HL-60 (cell line): ENCODE data around the gene AKNAD1.

Source experiments
- POLR2AphosphoS5 ChIP-seq: IDR thresholded peaks from 2 replicates; pipeline ENCODE4 v1.6.1; 2012; ENCODE audit warnings: low read depth
- SPI1 ChIP-seq: IDR thresholded peaks from 2 replicates; pipeline ENCODE4 v1.6.1; 2012; ENCODE audit warnings: low read depth, mild to moderate bottlenecking, borderline replicate concordance
- TF ChIP-seq, protein P1 (sequence below): IDR thresholded peaks from one replicate; pipeline ENCODE4 v1.5.1; 2011; ENCODE audit warnings: low read length, control low read depth, inconsistent platforms; ENCODE audit not compliant: insufficient read depth
- TF ChIP-seq, protein P2 (sequence below): IDR thresholded peaks from 2 replicates; pipeline ENCODE4 v1.6.1; 2012; ENCODE audit warnings: low read depth; ENCODE audit not compliant: insufficient replicate concordance

DNA sequence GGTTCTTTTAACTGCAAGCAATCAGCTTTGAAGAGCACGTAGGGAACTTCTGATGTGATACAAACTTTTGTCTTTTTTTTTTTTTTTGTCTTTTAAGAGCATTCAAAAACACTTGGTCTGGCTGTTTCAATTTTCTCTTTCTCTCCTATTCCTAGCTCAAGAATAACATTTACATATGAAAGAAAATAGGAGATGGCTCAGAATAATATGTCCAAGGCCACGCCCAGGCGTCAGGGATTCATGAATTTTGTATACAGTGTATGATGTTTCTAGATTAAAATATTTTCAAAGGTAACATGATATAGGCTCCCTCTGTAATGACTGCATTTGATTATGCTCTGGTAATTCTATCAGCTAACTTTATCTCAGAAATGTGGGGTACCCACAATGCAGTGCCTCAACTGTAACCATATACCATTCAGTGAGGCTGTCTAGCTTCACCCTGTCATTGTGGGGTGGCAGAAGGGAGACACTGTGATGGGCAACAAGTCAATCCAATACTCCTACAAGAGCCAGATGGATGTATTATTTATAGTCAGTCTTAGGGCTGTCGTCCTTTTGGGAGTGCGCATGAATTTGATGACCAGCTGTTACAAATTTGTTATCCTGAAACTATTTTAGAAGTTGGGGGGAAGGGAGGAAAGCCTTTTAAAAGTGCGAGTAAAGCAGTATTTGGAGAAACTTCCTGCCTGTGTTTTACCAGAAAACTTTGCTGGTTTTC is 1.5 kb upstream of the AKNAD1 start:
- no peak for TF ChIP-seq SPI1
- TF ChIP-seq, protein P1, sequence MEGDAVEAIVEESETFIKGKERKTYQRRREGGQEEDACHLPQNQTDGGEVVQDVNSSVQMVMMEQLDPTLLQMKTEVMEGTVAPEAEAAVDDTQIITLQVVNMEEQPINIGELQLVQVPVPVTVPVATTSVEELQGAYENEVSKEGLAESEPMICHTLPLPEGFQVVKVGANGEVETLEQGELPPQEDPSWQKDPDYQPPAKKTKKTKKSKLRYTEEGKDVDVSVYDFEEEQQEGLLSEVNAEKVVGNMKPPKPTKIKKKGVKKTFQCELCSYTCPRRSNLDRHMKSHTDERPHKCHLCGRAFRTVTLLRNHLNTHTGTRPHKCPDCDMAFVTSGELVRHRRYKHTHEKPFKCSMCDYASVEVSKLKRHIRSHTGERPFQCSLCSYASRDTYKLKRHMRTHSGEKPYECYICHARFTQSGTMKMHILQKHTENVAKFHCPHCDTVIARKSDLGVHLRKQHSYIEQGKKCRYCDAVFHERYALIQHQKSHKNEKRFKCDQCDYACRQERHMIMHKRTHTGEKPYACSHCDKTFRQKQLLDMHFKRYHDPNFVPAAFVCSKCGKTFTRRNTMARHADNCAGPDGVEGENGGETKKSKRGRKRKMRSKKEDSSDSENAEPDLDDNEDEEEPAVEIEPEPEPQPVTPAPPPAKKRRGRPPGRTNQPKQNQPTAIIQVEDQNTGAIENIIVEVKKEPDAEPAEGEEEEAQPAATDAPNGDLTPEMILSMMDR = no peak
- TF ChIP-seq, protein P2, sequence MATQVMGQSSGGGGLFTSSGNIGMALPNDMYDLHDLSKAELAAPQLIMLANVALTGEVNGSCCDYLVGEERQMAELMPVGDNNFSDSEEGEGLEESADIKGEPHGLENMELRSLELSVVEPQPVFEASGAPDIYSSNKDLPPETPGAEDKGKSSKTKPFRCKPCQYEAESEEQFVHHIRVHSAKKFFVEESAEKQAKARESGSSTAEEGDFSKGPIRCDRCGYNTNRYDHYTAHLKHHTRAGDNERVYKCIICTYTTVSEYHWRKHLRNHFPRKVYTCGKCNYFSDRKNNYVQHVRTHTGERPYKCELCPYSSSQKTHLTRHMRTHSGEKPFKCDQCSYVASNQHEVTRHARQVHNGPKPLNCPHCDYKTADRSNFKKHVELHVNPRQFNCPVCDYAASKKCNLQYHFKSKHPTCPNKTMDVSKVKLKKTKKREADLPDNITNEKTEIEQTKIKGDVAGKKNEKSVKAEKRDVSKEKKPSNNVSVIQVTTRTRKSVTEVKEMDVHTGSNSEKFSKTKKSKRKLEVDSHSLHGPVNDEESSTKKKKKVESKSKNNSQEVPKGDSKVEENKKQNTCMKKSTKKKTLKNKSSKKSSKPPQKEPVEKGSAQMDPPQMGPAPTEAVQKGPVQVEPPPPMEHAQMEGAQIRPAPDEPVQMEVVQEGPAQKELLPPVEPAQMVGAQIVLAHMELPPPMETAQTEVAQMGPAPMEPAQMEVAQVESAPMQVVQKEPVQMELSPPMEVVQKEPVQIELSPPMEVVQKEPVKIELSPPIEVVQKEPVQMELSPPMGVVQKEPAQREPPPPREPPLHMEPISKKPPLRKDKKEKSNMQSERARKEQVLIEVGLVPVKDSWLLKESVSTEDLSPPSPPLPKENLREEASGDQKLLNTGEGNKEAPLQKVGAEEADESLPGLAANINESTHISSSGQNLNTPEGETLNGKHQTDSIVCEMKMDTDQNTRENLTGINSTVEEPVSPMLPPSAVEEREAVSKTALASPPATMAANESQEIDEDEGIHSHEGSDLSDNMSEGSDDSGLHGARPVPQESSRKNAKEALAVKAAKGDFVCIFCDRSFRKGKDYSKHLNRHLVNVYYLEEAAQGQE = no peak
- no peak for TF ChIP-seq POLR2AphosphoS5
